Hepatocyte (in vitro differentiated cells): Measurements from ENCODE around the gene DHX15. TPM values are rescaled to one million over a fixed set of nuclear protein-coding genes. Genes with fewer than 3 reads are reported as not detected.

Source experiments
- DNase-seq: peaks from one replicate; pipeline ENCODE4 v3.0.0-alpha.2; 2016; ENCODE audit warnings: low spot score
- H2AFZ ChIP-seq: fragments of 200-600 bp; sonication (generic); 2 replicates; pipeline ENCODE4 v1.6.0; 2016; ENCODE audit warnings: antibody characterized with exemption, mild to moderate bottlenecking
- H3K27ac ChIP-seq: fragments of 200-600 bp; sonication (generic); 2 replicates; pipeline ENCODE4 v1.5.1; 2016; ENCODE audit warnings: mild to moderate bottlenecking
- H3K27me3 ChIP-seq: fragments of 200-600 bp; sonication (generic); 2 replicates; pipeline ENCODE4 v1.6.1; 2016
- H3K36me3 ChIP-seq: fragments of 200-600 bp; sonication (generic); replicated peaks from 2 replicates; pipeline ENCODE4 v1.5.1; 2016; ENCODE audit warnings: low read depth; ENCODE audit not compliant: insufficient read depth
- H3K4me1 ChIP-seq: fragments of 200-600 bp; sonication (generic); 2 replicates; pipeline ENCODE4 v1.5.1; 2016; ENCODE audit warnings: mild to moderate bottlenecking, moderate library complexity; ENCODE audit not compliant: insufficient read depth
- H3K4me2 ChIP-seq: fragments of 200-600 bp; sonication (generic); 2 replicates; pipeline ENCODE4 v1.6.0; 2016
- H3K4me3 ChIP-seq: fragments of 200-600 bp; sonication (generic); 2 replicates; pipeline ENCODE4 v1.5.1; 2016; ENCODE audit warnings: mild to moderate bottlenecking
- H3K79me2 ChIP-seq: fragments of 200-600 bp; sonication (generic); 2 replicates; pipeline ENCODE4 v1.6.0; 2017; ENCODE audit warnings: mild to moderate bottlenecking
- H3K9me2 ChIP-seq: fragments of 200-600 bp; sonication (generic); replicated peaks from 2 replicates; pipeline ENCODE4 v1.6.0; 2017; ENCODE audit warnings: mild to moderate bottlenecking; ENCODE audit not compliant: insufficient read depth
- H3K9me3 ChIP-seq: fragments of 200-600 bp; sonication (generic); 2 replicates; pipeline ENCODE4 v1.5.1; 2016; ENCODE audit warnings: low read depth, mild to moderate bottlenecking
- H4K20me1 ChIP-seq: fragments of 200-600 bp; sonication (generic); 2 replicates; pipeline ENCODE4 v1.6.0; 2016; ENCODE audit warnings: mild to moderate bottlenecking; ENCODE audit not compliant: insufficient read depth, poor library complexity, severe bottlenecking
- CTCF ChIP-seq: fragments of 200-600 bp; sonication (generic); IDR thresholded peaks from 2 replicates; pipeline ENCODE4 v1.5.1; 2016; ENCODE audit warnings: antibody characterized with exemption, mild to moderate bottlenecking; ENCODE audit not compliant: poor library complexity
- EZH2 ChIP-seq: fragments of 200-600 bp; sonication (generic); IDR thresholded peaks from 2 replicates; pipeline ENCODE4 v1.6.1; 2016; ENCODE audit warnings: antibody characterized with exemption, mild to moderate bottlenecking, borderline replicate concordance
- EZH2phosphoT487 ChIP-seq: fragments of 200-600 bp; sonication (generic); IDR thresholded peaks from one replicate; pipeline ENCODE4 v1.6.1; 2018; ENCODE audit warnings: antibody characterized with exemption, mild to moderate bottlenecking, low read depth, moderate library complexity; ENCODE audit not compliant: unreplicated experiment, severe bottlenecking
- WGBS: methylation state at CpG from one replicate; pipeline ENCODE4 v1.1.6; 2016; ENCODE audit warnings: low lambda C conversion rate; ENCODE audit errors: missing lambda C conversion rate; 5-methylcytosine and 5-hydroxymethylcytosine counted together
- polyA plus RNA-seq: library from polyadenylated mRNA; unstranded; fragments of >200 nt; fragmentation: Nextera tagmentation; extraction: Ambion mirVana; gene quantifications from 2 replicates; pipeline ENCODE4 v1.2.1, GENCODE V29; 2016
- total RNA-seq: library from RNA; depleted of rRNA; stranded (reverse); fragments of >200 nt; gene quantifications from 2 replicates; pipeline ENCODE4 v1.2.3, GENCODE V29; 2014

Gene DHX15
- total and polyA plus RNA-seq, 2 experiments from 2014 or later, result 88.4 to 188 TPM

DNA sequence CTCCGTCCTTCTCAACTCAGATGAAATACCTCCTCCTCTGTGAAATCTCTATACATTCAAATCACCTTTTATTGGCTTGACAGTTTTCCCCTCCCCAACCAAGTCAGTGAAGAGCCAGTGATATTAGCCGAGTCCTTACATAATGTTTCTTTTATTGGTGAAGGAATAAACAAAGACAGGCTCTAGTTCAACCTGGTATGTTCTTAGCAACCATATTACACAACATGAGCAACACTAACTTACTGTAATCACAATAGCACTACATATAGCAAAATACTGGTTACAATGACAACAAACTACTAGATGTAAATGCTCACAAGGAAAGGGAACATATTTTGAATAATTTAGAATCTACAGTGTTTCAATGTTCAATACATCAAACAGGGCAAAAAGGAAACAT, 19.9 kb downstream of the DHX15 start:
- no peaks in the 10 kb centered on the region for H3K36me3 ChIP-seq
- peaks cover 100% of the 10 kb centered on the region for H3K79me2 ChIP-seq
- no peak overlapping the region for H2AFZ ChIP-seq
- no peak for DNase-seq
- peak overlapping the region; percentile 23 for H3K4me2 ChIP-seq
- H3K9me3 ChIP-seq, result no peaks in the 10 kb centered on the region
- no peaks in the 10 kb centered on the region for H3K9me2 ChIP-seq
- H3K4me3 ChIP-seq, result no peak overlapping the region
- H4K20me1 ChIP-seq, result peaks cover 97% of the 10 kb centered on the region
- WGBS, result 78% methylated on average over 2 of the region's 2 CpGs
- no peak for TF ChIP-seq EZH2
- TF ChIP-seq EZH2phosphoT487, result no peak
- TF ChIP-seq CTCF, result no peak
- no peak overlapping the region for H3K27ac ChIP-seq
- peaks cover 11% of the 10 kb centered on the region for H3K4me1 ChIP-seq
- H3K27me3 ChIP-seq, result no peaks in the 10 kb centered on the region

- no peaks in the 10 kb centered on the region for H3K9me3 ChIP-seq
- peaks cover 100% of the 10 kb centered on the region for H3K79me2 ChIP-seq
- peaks cover 20% of the 10 kb centered on the region for H3K4me1 ChIP-seq
- no peak for DNase-seq
- peaks cover 100% of the 10 kb centered on the region for H4K20me1 ChIP-seq
- no peaks in the 10 kb centered on the region for H3K36me3 ChIP-seq
- no peaks in the 10 kb centered on the region for H3K9me2 ChIP-seq
- no peaks in the 10 kb centered on the region for H3K27me3 ChIP-seq
- H3K4me2 ChIP-seq, result no peak overlapping the region
- 94% methylated on average over 8 of the region's 8 CpGs for WGBS
- no peak overlapping the region for H2AFZ ChIP-seq
- no peak overlapping the region for H3K27ac ChIP-seq
- no peak overlapping the region for H3K4me3 ChIP-seq
- TF ChIP-seq CTCF, result no peak
- no peak for TF ChIP-seq EZH2
- TF ChIP-seq EZH2phosphoT487, result no peak
Observed at GRCh38 chr4:24561438-24562139, 22.8 kb downstream of the DHX15 start.

GRCh38 chr4:24560868-24561368, 23.4 kb downstream of the DHX15 start:
- Histone ChIP-seq H3K27ac (no peak overlapping the region), H3K4me2 (no peak overlapping the region), H3K9me3 (no peaks in the 10 kb centered on the region), H2AFZ (no peak overlapping the region), H3K9me2 (no peaks in the 10 kb centered on the region), H3K79me2 (peaks cover 100% of the 10 kb centered on the region), H3K36me3 (no peaks in the 10 kb centered on the region), H3K27me3 (no peaks in the 10 kb centered on the region), H4K20me1 (peaks cover 99% of the 10 kb centered on the region), H3K4me3 (no peak overlapping the region), H3K4me1 (peaks cover 17% of the 10 kb centered on the region)
- 78% methylated on average over 3 of the region's 3 CpGs for WGBS
- TF ChIP-seq EZH2phosphoT487, result no peak
- no peak for TF ChIP-seq CTCF
- TF ChIP-seq EZH2, result no peak
- DNase-seq, result no peak
